NCI-H128 (cell line): ENCODE data around the gene CXorf65.

ENCODE experiments used
- DNase-seq: peaks from one replicate; lab custom pipeline; 2025; ENCODE audit not compliant: unreplicated experiment; lab: John Stamatoyannopoulos, UW

Gene CXorf65

DNA sequence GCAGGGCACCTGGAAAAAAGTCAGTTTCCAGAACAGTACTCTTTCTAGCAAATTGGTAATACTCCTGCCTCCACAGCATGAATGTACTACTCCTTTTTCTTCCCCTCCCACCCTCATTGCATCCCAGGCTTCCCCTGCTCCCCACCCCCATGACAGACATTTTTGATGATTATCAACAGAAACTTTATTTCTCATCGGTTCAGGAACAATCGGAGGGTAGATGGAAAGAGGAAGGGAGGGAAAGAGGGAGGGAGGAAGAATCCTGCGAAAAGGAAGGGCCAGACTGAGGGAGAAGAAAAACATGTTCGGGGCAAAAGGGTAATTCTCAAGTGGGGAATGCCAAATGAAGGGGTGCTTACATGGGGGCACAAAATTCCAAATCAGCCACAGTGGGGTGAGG lies 705 bp upstream of the CXorf65 start:
- no peak for DNase-seq

DNA sequence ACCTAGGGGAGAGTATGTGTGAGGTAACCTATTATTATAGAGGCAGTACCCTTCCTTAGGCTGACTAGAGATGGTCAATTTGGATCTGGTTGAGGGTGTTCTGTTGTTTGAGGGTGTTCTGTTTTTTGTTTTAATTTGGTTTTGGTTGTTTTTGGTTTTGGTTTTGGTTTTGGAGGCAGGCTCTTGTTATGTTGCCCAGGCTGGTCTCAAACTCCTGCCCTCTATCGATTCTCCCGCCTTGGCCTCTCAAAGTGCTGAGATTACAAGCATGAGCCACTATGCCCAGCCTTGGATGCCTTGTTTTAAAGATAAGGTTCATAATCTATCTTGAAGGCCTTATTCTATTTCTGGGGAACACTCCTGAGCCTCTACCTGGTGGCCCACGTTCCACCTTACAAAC lies 912 bp downstream of the CXorf65 start:
- no peak for DNase-seq

DNA sequence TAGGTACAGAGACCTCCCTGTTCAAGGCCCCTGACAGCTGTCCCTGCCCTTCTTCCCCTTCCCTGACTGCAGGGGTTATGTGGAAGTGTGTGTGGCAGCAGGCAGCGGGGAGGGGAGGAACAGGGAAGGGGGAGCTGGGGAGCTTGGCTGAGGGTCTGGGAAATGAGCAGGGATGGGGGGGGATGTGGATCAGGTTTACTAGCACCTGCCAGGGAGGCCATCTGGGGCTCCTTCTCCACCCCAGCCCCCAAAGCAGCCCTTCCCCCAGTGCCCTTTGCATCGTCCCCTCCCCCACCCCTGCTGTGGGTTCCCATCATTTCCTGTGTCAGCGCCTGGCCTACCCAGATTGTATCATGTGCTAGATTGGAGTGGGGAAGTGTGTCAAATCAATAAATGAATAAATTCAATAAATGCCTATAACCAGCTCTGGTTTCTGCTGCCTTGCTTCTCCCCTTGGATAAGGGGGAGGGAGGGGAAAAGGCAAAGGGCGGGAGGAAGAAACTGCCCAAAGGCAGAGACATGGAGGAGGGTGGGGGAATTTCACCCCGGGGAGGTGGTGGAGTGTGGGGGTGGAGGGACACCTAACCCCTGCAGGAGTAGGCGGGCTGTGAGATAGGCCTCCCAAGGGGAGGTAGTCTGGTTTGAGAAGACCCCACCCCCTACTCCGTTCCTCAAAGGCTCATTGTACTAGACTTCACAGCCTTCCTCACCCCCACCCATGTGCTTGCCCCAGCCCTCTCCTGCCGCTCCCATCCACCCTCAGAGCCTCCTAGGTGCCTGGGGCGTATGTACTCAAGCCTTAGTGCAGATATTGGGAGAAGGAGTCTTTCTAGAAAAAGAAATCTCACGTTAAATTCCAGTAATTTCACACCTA lies 3.2 kb downstream of the CXorf65 start:
- DNase-seq: no peak

DNA sequence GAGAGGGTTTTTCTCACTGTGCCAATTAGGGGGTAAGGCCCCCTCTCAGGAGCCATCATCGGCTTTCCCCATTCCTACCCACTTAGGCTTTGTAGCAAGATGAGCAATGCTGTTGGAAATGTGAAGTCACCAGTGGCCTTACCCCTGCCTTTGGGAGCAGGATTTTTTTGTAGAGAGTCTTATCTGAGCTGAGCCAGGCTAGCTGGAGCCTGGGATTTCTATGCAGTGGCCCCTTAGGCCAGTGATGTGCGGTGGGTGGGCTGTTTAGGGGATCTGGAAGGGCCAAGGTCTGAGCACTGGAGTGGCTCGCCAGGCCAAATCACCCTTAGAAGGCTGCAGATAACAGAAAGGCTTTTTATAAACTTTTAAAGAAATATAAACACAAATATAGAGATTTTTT lies 4.2 kb downstream of the CXorf65 start:
- no peak for DNase-seq

DNA sequence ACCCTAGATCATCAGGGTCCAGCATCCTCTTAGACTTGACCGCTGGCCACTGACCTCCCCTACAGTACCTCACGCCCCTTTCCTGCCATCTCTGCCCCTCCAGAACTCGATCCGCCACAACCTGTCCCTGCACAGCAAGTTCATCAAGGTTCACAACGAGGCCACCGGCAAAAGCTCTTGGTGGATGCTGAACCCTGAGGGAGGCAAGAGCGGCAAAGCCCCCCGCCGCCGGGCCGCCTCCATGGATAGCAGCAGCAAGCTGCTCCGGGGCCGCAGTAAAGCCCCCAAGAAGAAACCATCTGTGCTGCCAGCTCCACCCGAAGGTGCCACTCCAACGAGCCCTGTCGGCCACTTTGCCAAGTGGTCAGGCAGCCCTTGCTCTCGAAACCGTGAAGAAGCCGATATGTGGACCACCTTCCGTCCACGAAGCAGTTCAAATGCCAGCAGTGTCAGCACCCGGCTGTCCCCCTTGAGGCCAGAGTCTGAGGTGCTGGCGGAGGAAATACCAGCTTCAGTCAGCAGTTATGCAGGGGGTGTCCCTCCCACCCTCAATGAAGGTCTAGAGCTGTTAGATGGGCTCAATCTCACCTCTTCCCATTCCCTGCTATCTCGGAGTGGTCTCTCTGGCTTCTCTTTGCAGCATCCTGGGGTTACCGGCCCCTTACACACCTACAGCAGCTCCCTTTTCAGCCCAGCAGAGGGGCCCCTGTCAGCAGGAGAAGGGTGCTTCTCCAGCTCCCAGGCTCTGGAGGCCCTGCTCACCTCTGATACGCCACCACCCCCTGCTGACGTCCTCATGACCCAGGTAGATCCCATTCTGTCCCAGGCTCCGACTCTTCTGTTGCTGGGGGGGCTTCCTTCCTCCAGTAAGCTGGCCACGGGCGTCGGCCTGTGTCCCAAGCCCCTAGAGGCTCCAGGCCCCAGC lies 5.7 kb downstream of the CXorf65 start:
- DNase-seq: no peak

DNA sequence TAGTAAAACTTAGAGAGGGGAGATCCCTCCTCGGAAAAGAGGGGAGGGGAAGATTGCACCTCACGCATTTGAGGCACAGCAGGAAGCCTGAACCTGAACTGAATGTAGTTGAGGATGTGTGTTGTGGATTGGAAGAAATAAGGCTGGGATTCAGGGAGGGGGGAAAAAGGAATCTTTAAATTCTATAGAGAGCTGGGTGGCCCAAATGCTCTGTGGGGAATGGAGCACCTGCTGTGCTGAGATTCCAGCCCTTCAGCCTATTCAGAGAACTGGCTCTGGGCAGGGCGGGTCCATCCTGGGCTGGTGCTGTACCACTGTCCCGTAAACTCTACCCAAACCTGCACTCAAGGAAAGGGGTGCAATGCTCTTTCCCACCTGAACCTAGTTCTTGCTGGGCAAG lies 6.8 kb downstream of the CXorf65 start:
- no peak for DNase-seq

DNA sequence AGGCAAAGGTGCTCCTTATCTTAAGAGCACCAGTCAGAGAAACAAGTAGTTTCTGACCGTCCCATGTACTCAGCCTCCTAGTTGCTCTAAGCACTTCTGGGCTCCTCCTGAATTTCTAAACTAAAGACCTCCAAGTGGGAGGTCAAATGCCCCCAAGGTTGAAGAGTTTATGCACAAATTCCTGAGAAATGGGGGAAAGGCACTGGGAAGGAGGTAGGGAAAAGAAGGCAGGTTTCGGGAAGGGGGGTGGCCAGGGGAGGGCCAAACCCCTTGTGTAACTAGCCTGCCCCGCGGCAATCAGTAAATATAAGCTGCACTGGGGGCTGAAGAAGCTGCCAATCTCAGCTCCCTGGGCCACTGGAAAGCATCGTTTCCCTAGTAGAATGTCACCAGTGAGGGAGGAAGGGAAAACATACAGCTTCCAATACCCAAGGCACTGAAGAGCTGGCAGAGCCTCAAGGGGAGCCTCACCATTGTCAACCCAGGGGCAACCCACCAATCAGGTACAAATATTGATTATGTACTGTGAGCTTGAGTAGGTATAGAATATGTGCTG lies 7.5 kb downstream of the CXorf65 start:
- DNase-seq: no peak

DNA sequence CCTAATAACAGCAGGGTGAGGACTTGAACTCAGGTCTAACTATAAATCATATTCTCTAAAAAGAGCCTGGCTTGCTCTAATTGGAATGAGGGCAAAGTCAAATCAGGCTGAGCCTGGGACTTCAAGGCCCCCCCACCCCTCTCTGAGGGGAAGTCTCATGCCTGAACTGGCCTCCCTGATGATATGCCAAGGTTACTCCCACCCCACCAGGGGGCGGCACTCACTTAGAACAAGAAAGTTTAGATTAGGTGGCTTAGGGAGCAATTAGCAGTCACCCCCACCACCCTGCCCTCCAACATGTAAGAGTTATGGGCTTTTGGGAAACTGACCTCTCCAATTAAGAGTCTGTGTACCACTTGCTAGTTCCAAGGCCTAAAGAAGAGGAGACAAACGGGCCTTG lies 8.2 kb downstream of the CXorf65 start:
- no peak for DNase-seq

DNA sequence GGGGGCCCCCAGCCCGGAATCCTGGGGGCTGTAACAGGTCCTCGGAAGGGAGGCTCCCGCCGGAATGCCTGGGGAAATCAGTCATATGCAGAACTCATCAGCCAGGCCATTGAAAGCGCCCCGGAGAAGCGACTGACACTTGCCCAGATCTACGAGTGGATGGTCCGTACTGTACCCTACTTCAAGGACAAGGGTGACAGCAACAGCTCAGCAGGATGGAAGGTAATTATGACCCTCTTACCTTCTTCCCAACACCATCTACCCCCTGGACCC lies 9.8 kb downstream of the CXorf65 start:
- DNase-seq: no peak

DNA sequence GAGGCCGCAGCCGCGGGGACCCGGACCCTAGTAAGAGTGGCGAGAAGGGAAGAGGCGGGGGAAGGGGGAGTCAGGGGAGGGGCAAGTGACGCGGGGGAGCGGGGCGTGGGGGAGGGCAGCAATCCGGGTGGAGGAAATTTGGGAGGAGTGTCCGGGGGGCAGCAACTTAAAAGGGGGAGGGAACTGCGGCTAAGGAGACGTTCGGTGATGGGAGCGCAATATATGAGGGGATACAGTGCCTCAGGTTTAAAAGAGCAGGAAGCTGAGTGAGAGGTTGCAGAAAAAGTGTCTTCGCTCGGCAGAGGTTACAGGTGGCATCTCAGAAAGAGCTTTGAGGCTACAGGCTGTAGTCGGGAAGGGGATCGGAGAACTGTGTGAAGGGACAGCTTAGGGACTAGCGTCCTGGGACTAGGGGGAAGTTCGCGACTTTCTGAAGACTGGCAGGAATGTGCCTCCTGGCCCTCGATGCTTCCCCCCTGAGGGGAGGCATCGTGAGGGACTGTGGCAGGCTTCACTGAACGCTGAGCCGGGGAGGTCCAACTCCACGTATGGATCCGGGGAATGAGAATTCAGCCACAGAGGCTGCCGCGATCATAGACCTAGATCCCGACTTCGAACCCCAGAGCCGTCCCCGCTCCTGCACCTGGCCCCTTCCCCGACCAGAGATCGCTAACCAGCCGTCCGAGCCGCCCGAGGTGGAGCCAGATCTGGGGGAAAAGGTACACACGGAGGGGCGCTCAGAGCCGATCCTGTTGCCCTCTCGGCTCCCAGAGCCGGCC lies 10.4 kb downstream of the CXorf65 start:
- no peak for DNase-seq

DNA sequence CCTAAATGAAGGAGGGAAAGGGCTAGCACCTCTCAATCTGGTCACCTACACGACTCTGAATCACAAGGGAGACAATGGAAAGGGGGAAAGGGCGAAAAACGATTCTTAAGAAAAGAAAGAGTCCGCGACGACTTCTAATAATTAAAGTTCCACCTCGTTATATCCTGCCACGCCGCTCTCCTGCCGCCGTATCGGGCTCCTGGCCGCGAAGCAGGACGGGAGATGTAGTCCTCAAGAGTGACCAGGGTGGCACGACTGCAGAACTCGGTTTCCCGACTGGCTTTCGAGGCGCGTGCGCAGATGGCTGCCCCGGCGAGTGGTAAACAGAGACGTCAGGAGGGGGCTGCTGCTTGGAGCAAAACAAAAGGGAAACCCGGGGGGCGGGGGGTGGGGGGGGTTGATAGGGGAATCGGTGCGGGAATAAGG lies 11.0 kb downstream of the CXorf65 start, which contains the start of gene FOXO4:
TSS of gene FOXO4 (plus strand) at position 297 of the 426 bp plus-strand sequence. CDS start 678 bp downstream, outside the sequence.
- peak; percentile 63 for DNase-seq

DNA sequence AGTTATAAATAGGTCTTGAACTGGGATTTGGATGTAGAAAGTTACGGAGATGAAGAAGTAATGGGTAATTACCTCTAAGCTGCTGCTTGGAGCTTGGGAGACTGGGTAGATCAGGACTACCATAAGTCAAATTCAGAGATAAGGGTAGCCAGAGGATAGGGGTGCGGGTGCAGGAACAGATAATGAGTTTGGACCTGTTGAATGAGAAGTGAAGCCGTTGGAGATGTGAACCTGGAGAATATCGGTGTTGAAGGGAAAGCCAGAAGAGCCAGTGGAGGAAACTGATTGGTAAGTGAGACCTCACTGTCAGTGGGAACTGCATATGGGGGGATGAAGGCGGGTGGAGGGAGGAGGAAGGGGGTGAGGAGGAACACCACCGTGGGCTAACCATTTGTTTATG lies 11.5 kb downstream of the CXorf65 start:
- no peak for DNase-seq

DNA sequence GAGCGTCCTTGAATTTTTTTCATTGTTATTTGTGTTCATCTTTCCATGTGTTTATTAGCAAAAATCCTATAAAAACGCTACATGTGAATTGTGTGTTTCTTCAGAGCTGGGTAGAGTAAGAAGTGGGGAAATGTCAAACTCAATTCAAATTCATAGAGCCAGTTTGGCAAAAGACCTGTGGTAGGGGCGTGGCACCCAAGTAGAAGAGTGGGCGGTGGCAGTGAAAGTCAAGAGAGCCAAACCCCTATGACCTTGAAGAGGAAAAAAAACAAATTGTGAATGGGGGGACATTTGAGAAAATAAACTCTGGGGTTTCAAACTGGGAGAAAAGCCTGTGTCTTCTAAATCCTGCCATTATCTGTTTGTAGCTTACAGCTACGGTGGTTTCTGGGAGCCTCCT lies 15.3 kb downstream of the CXorf65 start:
- DNase-seq: no peak

DNA sequence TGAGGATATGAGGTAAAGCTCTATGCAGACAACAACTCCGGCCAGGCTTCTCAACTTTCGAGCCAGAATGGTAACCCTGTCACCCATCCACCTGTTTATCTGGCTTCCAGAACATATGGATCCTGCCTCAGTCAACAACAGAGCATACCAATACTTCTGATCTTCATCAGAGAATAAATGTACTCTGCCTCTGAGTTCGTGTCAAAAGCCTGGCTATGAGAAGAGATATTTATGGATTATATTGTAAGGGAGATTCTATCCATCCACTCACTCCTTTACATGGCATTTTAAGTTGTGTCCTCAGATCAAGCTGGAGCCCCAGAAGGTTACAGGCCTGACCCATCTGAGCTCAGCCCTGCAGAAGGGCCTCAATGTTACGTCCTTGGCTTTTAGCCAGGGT lies 20.6 kb downstream of the CXorf65 start:
- no peak for DNase-seq

DNA sequence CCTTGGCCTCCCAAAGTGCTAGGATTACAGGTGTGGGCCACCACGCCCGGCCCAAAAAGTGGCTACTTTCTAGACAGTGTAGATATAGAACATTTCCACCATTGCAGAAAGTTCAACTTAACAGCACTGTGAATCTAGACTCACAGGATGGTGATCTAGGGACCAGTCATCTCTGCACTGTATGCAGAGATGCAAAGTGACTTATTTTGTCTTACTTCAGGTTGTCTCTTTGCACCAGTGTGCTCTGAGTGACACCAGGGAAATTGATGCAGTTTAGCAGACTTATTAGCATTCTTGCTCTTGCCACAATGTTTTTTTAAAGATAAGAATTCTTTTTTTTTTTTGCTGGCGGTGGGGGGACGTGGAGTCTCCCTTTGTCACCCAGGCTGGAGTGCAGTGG lies 23.7 kb downstream of the CXorf65 start:
- no peak for DNase-seq

DNA sequence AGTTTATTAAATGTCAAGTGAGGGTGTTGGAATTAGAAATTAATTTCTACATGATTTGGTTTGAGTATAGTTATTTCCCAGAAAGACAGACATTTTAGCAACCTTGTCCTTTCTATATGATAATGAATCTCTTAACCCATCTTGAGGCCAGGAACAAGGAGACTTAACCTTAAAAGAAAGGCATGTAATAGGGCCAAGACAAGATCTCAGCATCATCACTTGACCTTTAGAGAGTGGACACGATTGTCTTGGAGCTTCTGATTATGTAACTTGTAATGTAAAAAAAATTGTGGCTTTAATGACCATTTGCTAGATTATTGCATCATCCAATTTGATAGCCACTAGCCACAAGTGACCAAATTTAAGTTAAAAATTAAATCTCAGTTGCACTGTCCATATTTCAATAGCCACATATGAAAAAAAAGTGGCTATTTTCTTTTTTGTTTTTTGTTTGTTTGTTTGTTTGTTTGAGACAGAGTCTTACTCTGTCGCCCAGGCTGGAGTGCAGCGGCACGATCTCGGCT lies 24.4 kb downstream of the CXorf65 start:
- DNase-seq: no peak

DNA sequence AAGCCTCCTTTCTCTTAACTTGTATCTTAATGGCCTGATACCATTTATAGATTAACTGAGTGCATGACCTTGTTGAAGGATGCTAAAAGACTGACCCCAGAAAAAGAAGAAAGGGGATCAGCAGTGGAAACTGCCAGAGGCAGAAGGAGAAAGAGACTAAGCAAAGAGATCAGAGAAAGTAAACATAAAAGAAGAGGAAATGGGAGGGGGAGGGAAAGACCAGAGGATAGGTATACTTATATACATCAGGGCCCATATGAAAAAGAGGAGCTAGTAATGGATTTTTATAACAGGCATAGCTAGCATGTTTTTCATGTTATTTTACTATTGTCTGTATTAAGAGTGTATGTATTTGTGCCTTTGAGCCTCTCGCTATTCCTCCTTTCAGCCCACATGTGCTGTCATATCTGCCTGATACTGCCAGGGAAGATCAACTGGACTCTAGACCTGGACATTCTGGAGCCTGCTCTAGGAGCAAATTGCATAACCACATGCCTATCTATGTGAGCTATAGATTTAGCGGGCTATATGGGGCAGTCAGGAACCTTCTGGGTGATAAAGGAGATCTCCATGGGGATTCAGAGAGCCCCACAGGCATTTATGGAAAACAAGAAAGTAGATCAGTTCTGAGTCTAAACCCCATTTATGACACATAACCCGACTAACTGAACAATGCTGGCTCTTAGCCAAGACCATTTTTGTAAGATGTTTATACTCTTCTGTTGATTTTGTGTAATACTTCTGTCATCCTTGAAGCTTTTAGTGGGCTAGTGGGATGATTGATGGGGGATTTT lies 25.0 kb downstream of the CXorf65 start:
- DNase-seq: no peak

DNA sequence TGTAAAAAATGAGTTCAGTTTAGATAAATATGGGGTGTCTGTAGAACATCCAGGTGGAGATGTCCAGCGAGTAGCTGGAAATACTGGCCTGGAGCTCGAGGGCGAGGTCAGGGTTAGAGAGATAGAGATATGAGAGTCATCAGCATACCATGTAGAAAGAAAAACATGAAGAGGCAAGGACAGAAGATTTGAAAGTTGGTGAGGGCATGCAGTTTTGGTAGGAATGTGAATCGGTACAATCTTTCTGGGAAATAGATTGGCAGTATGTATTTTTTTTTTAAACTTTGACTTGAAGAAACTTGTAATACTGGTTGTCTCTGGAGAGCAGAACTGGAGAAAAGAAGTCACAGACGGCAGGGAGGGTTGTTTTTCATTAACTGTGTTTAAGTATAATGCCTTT lies 36.0 kb downstream of the CXorf65 start:
- no peak for DNase-seq

DNA sequence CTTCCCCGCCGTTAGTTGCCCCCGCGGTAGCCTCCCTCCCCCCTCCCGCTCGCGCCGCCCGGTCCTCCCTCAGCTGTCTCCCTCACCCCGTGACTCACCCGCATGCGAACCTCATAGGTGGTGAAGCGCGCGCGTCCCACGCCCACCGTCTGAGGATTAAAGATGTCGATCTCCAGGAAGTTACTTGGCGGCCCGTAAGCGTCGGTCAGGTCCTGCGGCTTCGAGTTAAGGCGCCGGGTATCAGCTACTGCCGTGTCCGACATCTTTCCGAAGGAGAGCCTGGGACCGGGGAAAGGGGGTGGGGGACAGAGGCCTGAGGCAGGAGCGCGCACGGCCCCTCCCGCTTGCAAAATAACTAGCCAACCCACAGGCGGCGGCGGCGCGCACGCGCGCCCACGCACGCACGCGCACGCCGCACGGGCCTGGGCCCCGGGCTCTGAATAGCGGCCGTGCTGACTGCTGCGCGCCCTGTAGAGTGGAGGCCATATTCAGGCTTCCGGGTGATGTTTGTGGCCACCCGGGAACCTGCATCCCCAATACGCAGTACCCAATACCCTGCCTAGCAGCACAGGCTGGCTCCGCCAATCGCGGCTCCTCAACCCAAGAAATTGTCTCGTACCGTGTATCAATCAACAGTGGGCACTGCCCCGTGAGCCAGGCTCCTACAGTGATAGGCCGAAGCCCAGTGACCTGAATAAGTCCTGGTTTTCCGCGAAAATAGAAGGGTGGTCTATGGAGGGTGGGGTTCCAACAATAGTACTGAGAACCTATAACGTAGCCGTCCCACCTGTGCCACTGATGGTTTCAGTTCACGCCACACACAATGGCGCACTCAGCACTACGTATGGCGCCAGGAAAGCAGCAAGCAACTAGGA lies 38.3 kb downstream of the CXorf65 start, which contains the start of gene SNX12:
TSS of gene SNX12 (minus strand) at position 291 of the 875 bp plus-strand sequence. CDS start at position 263, 28 bp downstream.
- DNase-seq: peak; percentile 87
